Coronary artery (tissue), 2 donors: ENCODE data around the gene OAS1.

Experiments used
- DNase-seq: peaks from one replicate; pipeline ENCODE4 v3.0.0-alpha.2; 2017; ENCODE audit warnings: low spot score
- H3K27ac ChIP-seq, 2 donors: fragments of 200-600 bp; sonication (generic); one replicate each; pipeline ENCODE4 v1.5.1; 2016 to 2019
- H3K4me3 ChIP-seq: fragments of 200-600 bp; sonication (generic); 2 replicates; pipeline ENCODE4 v1.5.1; 2016; ENCODE audit warnings: mild to moderate bottlenecking, moderate library complexity
- CTCF ChIP-seq: fragments of 200-600 bp; sonication (generic); IDR thresholded peaks from one replicate; pipeline ENCODE4 v1.5.1; 2019; ENCODE audit warnings: antibody characterized with exemption

The OAS1 gene

GRCh38 chr12:112906712-112907414 is at the start of gene OAS1:
Gene OAS1, plus strand, starts transcription at chr12:112906962. Its CDS starts 78 bp downstream, at chr12:112907040.
- no peak for DNase-seq
- peak within 1 kb of the TSS in 1 of 2 donors; percentile 81 for H3K27ac ChIP-seq
- TF ChIP-seq CTCF: no peak
- peak within 1 kb of the TSS; percentile 71 for H3K4me3 ChIP-seq

- TF ChIP-seq CTCF: no peak
- no peak for DNase-seq
- Histone ChIP-seq H3K27ac (no peak overlapping the region), H3K4me3 (no peak overlapping the region)
Observed at GRCh38 chr12:112859291-112859690, 47.5 kb upstream of the OAS1 start.

- TF ChIP-seq CTCF: no peak
- DNase-seq: no peak
- no peak overlapping the region for H3K4me3 ChIP-seq
- H3K27ac ChIP-seq: no peak overlapping the region
Observed at GRCh38 chr12:112860181-112860580, 46.6 kb upstream of the OAS1 start.

GRCh38 chr12:112861284-112861683 is 45.5 kb upstream of the OAS1 start:
- DNase-seq: peak; percentile 56
- Histone ChIP-seq H3K27ac (no peak overlapping the region), H3K4me3 (no peak overlapping the region)
- TF ChIP-seq CTCF: no peak

GRCh38 chr12:112862636-112863290 is 44.0 kb upstream of the OAS1 start:
- no peak for TF ChIP-seq CTCF
- Histone ChIP-seq H3K4me3 (no peak overlapping the region), H3K27ac (no peak overlapping the region)
- peak; percentile 50 for DNase-seq

- no peak overlapping the region for H3K27ac ChIP-seq
- peak; percentile 45 for DNase-seq
- TF ChIP-seq CTCF: no peak
- no peak overlapping the region for H3K4me3 ChIP-seq
Observed at GRCh38 chr12:112868459-112869041, 38.2 kb upstream of the OAS1 start.
